ENCODE data around the gene DPEP3. TPM values are rescaled to one million over a fixed set of nuclear protein-coding genes. Genes with fewer than 3 reads are reported as not detected.

Gene DPEP3
- polyA plus RNA-seq, 1 donor (not counting 4 experiments of a cell fraction or from before 2014, with no cell fraction given): not detected

- dilution Hi-C loops (cut with MboI; ENCODE audit: extremely low pct_ligation_motif_present, low sequenced_read_pairs): no loop called here
- Histone ChIP-seq H3K27ac (ENCODE audit: control insufficient read depth, insufficient read depth, low read length) (peak overlapping the region; percentile 81), H4K20me1 (ENCODE audit: control insufficient read depth, extremely low read depth, insufficient read depth, low read length) (no peaks in the 10 kb centered on the region), H3K36me3 (ENCODE audit: control insufficient read depth in 2 of 2, extremely low read depth in 1 of 2, insufficient read depth in 2 of 2, low read length in 2 of 2) (peaks cover 7 to 18% of the 10 kb centered on the region in 2 experiments), H3K9ac (ENCODE audit: control insufficient read depth, extremely low read depth, insufficient read depth, low read length) (peak overlapping the region; percentile 92), H3K9me3 (ENCODE audit: control insufficient read depth, low read depth, low read length) (no peaks in the 10 kb centered on the region), H2AFZ (ENCODE audit: control insufficient read depth, low read length) (peak overlapping the region; percentile 82), H3K9me1 (ENCODE audit: control insufficient read depth, extremely low read depth, insufficient read depth, low read length) (no peaks in the 10 kb centered on the region), H3K79me2 (ENCODE audit: control insufficient read depth, insufficient read depth, low read length) (peaks cover 10% of the 10 kb centered on the region), H3K4me3 (ENCODE audit: control insufficient read depth in 2 of 3, extremely low read depth in 1 of 3, insufficient read depth in 2 of 3, low read depth in 1 of 3, low read length in 3 of 3) (peak overlapping the region; percentile 89 to 95 (median 91)), H3K4me2 (ENCODE audit: control insufficient read depth, extremely low read depth, insufficient read depth, low read depth, low read length) (peak overlapping the region; percentile 63), H3K4me1 (ENCODE audit: control insufficient read depth, extremely low read depth, insufficient read depth, low read length) (peaks cover 27% of the 10 kb centered on the region), H3K27me3 (ENCODE audit: control insufficient read depth, extremely low read depth, insufficient read depth, low read length) (no peaks in the 10 kb centered on the region)
- peak; percentile 83 for FAIRE-seq
- DNase-seq (ENCODE audit: low read depth, low spot score): peak; percentile 93
- TF ChIP-seq EZH2 (IDR thresholded peaks at IDR 0.05; ENCODE audit: low read length) (no peak), CTCF (optimal IDR thresholded peaks at IDR 0.05 in 1 of 3, IDR thresholded peaks at IDR 0.05 in 1 of 3, conservative IDR thresholded peaks at IDR 0.05 in 1 of 3; ENCODE audit: extremely low read depth in 1 of 3, insufficient read depth in 2 of 3, low read length in 3 of 3) (no peak)
Observed at GRCh38 chr16:67935402-67936123, 44.7 kb downstream of the DPEP3 start.

- peak overlapping the region; percentile 63 for H3K4me2 ChIP-seq (ENCODE audit: control insufficient read depth, extremely low read depth, insufficient read depth, low read depth, low read length)
- no peak for TF ChIP-seq EZH2 (IDR thresholded peaks at IDR 0.05; ENCODE audit: low read length)
- TF ChIP-seq CTCF (optimal IDR thresholded peaks at IDR 0.05 in 1 of 3, IDR thresholded peaks at IDR 0.05 in 1 of 3, conservative IDR thresholded peaks at IDR 0.05 in 1 of 3; ENCODE audit: extremely low read depth in 1 of 3, insufficient read depth in 2 of 3, low read length in 3 of 3): no peak
- DNase-seq (ENCODE audit: low read depth, low spot score): no peak
- no peak for FAIRE-seq
- peaks cover 27% of the 10 kb centered on the region for H3K4me1 ChIP-seq (ENCODE audit: control insufficient read depth, extremely low read depth, insufficient read depth, low read length)
- H3K9ac ChIP-seq (ENCODE audit: control insufficient read depth, extremely low read depth, insufficient read depth, low read length): peak overlapping the region; percentile 92
- H3K79me2 ChIP-seq (ENCODE audit: control insufficient read depth, insufficient read depth, low read length): peaks cover 7% of the 10 kb centered on the region
- dilution Hi-C loops (cut with MboI; ENCODE audit: extremely low pct_ligation_motif_present, low sequenced_read_pairs): no loop called here
- no peaks in the 10 kb centered on the region for H4K20me1 ChIP-seq (ENCODE audit: control insufficient read depth, extremely low read depth, insufficient read depth, low read length)
- no peaks in the 10 kb centered on the region for H3K9me3 ChIP-seq (ENCODE audit: control insufficient read depth, low read depth, low read length)
- H3K27me3 ChIP-seq (ENCODE audit: control insufficient read depth, extremely low read depth, insufficient read depth, low read length): no peaks in the 10 kb centered on the region
- H2AFZ ChIP-seq (ENCODE audit: control insufficient read depth, low read length): peak overlapping the region; percentile 82
- H3K9me1 ChIP-seq (ENCODE audit: control insufficient read depth, extremely low read depth, insufficient read depth, low read length): no peaks in the 10 kb centered on the region
- peak overlapping the region; percentile 89 to 95 (median 91) for H3K4me3 ChIP-seq (ENCODE audit: control insufficient read depth in 2 of 3, extremely low read depth in 1 of 3, insufficient read depth in 2 of 3, low read depth in 1 of 3, low read length in 3 of 3)
- H3K27ac ChIP-seq (ENCODE audit: control insufficient read depth, insufficient read depth, low read length): peak overlapping the region; percentile 60
- peaks cover 7 to 15% of the 10 kb centered on the region in 2 experiments for H3K36me3 ChIP-seq (ENCODE audit: control insufficient read depth in 2 of 2, extremely low read depth in 1 of 2, insufficient read depth in 2 of 2, low read length in 2 of 2)
Observed at GRCh38 chr16:67935101-67935401, 45.2 kb downstream of the DPEP3 start.

Measured in keratinocyte (primary cell).